Ovary (tissue), 9 donors: ENCODE measurements around the gene PTH1R. TPM values are rescaled to one million over a fixed set of nuclear protein-coding genes. Genes with fewer than 3 reads are reported as not detected.

Experiments
- DNase-seq, 5 donors: peaks; one replicate each; pipeline ENCODE4 v3.0.0-alpha.2; 2019 to 2020
- H3K27ac ChIP-seq, 2 donors: fragments of 200-600 bp; one replicate each; pipeline versions ENCODE4 v1.5.1 to v1.8.0; 2019 to 2022
- H3K27me3 ChIP-seq: fragments of 200-600 bp; one replicate; pipeline ENCODE4 v1.8.0; 2022
- H3K36me3 ChIP-seq: fragments of 200-600 bp; sonication (generic); one replicate; pipeline ENCODE4 v1.5.1; 2019
- H3K4me1 ChIP-seq: one replicate; pipeline ENCODE4 v1.8.1; 2013; ENCODE audit warnings: mild to moderate bottlenecking, moderate library complexity; ENCODE audit not compliant: insufficient read depth
- H3K4me3 ChIP-seq: fragments of 200-600 bp; sonication (generic); one replicate; pipeline ENCODE4 v1.5.1; 2017
- H3K9me3 ChIP-seq, 2 donors: fragments of 200-600 bp in 1 of 2; sonication (generic) in 1 of 2; one replicate each; pipeline versions ENCODE4 v1.5.1 to v1.8.1; 2013 to 2019; ENCODE audit warnings: mild to moderate bottlenecking in 1 of 2, moderate library complexity in 1 of 2
- CTCF ChIP-seq, 3 donors: fragments of 450-650 bp in 2 of 3; fragments of 200-600 bp in 1 of 3; IDR thresholded peaks; one replicate each; pipeline versions ENCODE4 v1.5.1 to v1.8.0; 2016 to 2022; ENCODE audit warnings: antibody characterized with exemption in 3 of 3, mild to moderate bottlenecking in 1 of 3
- EP300 ChIP-seq: sonication (generic); formaldehyde crosslinking; IDR thresholded peaks from one replicate; pipeline ENCODE4 v1.6.1; 2017; ENCODE audit warnings: antibody characterized with exemption
- POLR2A ChIP-seq: fragments of 450-650 bp; IDR thresholded peaks from one replicate; pipeline ENCODE4 v1.6.1; 2017; ENCODE audit warnings: antibody characterized with exemption, mild to moderate bottlenecking, moderate library complexity
- WGBS, 3 donors: extraction: QIAGEN DNeasy Blood & Tissue Kit in 1 of 3; methylation state at CpG; one replicate each; pipeline versions ENCODE4 v1.1.5 to v1.1.7; 2013 to 2017; 5-methylcytosine and 5-hydroxymethylcytosine counted together
- intact Hi-C, 4 donors: fragments of 100-400 bp; cut with DNase I; formaldehyde crosslinking; loops; one replicate each; pipeline versions ENCODE4 v1.11.0 to v1.15.1; 2022 to 2023
- polyA plus RNA-seq, 2 donors: library from polyadenylated mRNA; stranded (reverse); fragments of 200-250 nt in 1 of 2; fragments of 350-450 nt in 1 of 2; fragmentation: Illumina TruSeq in 1 of 2; extraction: RNeasy Lipid Tissue Mini Kit (QIAGEN cat#74804) in 1 of 2; gene quantifications; one replicate each; pipeline ENCODE4 v1.2.3, GENCODE V29; 2013 to 2014
- total RNA-seq, 7 donors: library from RNA; depleted of rRNA in 2 of 7; stranded (reverse); fragments of >200 nt in 2 of 7; fragmentation: NEBNext Ultra II Directional in 3 of 7; extraction: Animal tissue kit (Norgen Biotek cat#: 25700) in 3 of 7; gene quantifications; one replicate each; pipeline versions ENCODE4 v1.1.0 to v1.2.4, GENCODE V29; 2016 to 2023
- donor health status: DM: no; HTN: no; CAD: no; lungs with moderate emphysema.
- donor health status: DM: no; HTN: no; CAD: no.
- donor health status: Bipolar disorder and iron deficiency.
- donor health status: DM: yes; HTN: yes; CAD: no.
- donor health status: DM: no; HTN: no; CAD: no.
- donor health status: DM: yes; HTN: yes; CAD: no.

PTH1R gene
- total and polyA plus RNA-seq, 9 donors, result 3.8 to 23.9 (median 12.3) TPM

GRCh38 chr3:46874430-46874829 is 3.1 kb upstream of the PTH1R start:
- Histone ChIP-seq H3K27ac (peak overlapping the region in 1 of 2 donors; percentile 35), H3K4me3 (no peak overlapping the region), H3K27me3 (no peaks in the 10 kb centered on the region), H3K9me3 (no peaks in the 10 kb centered on the region), H3K4me1 (peaks cover 29% of the 10 kb centered on the region), H3K36me3 (no peaks in the 10 kb centered on the region)
- TF ChIP-seq CTCF (IDR thresholded peaks at IDR 0.05) (no peak), EP300 (no peak), POLR2A (no peak)
- 6 to 11% (median 11%) methylated on average over 15 to 18 of the region's 18 CpGs for WGBS, 3 donors
- intact Hi-C loops, result no loop called here
- peak in 4 of 5 donors; percentile 61 to 69 (median 66) for DNase-seq

GRCh38 chr3:46875560-46875959 is 2.0 kb upstream of the PTH1R start:
- Histone ChIP-seq H3K4me1 (peaks cover 29% of the 10 kb centered on the region), H3K36me3 (no peaks in the 10 kb centered on the region), H3K27ac (no peak overlapping the region), H3K4me3 (no peak overlapping the region), H3K9me3 (no peaks in the 10 kb centered on the region), H3K27me3 (no peaks in the 10 kb centered on the region)
- no peak for TF ChIP-seq CTCF (IDR thresholded peaks at IDR 0.05)
- no peak for TF ChIP-seq POLR2A
- TF ChIP-seq EP300, result no peak
- intact Hi-C loops, result no loop called here
- WGBS, 3 donors, result 95 to 96% (median 96%) methylated on average over 9 of the region's 9 CpGs
- no peak for DNase-seq

- intact Hi-C loops, result no loop called here
- Histone ChIP-seq H3K36me3 (no peaks in the 10 kb centered on the region), H3K4me3 (no peak overlapping the region), H3K9me3 (no peaks in the 10 kb centered on the region), H3K27me3 (no peaks in the 10 kb centered on the region), H3K4me1 (peaks cover 25% of the 10 kb centered on the region), H3K27ac (no peak overlapping the region)
- DNase-seq, result no peak
- no peak for TF ChIP-seq EP300
- TF ChIP-seq CTCF (IDR thresholded peaks at IDR 0.05), result no peak
- TF ChIP-seq POLR2A, result no peak
- 87 to 98% (median 91%) methylated on average over 9 to 10 of the region's 10 CpGs for WGBS, 3 donors
Observed at GRCh38 chr3:46876313-46877300, 914 bp upstream of the PTH1R start.

GRCh38 chr3:46878781-46879436 is 1.4 kb downstream of the PTH1R start:
- Histone ChIP-seq H3K27me3 (no peaks in the 10 kb centered on the region), H3K4me3 (no peak overlapping the region), H3K36me3 (no peaks in the 10 kb centered on the region), H3K27ac (no peak overlapping the region), H3K9me3 (no peaks in the 10 kb centered on the region), H3K4me1 (peaks cover 15% of the 10 kb centered on the region)
- intact Hi-C loops, result no loop called here
- DNase-seq, result no peak
- WGBS, 3 donors, result 58 to 67% (median 63%) methylated on average over 2 of the region's 2 CpGs
- no peak for TF ChIP-seq EP300
- no peak for TF ChIP-seq POLR2A
